Measurements from ENCODE around the gene IKBIP. TPM values are rescaled to one million over a fixed set of nuclear protein-coding genes. Genes with fewer than 3 reads are reported as not detected.
"Not testable (repeated sequence)": the region's sequence is repeated elsewhere in the genome, so short reads cannot be mapped to it uniquely, and the experiment has no call there.

The IKBIP gene
- total and polyA plus RNA-seq, 8 donors: 1.4 to 8.0 (median 4.2) TPM

DNA sequence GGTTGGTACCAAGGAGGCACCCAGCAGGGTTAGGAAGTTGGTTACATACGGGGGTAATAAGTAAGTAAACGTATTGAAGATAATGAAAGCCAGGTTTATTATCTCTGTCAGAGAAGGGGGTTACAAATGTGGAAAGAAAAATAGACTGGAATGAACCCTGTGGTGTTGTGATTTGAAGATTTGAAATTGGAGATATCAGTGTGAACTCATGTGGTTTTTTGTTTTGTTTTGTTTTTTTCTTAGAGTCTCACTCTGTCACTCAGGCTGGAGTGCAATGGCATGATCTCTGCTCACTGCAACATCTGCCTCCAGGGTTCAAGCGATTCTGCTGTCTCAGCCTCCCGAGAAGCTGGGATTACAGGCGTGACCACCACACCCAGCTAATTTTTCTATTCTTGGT lies 65.2 kb downstream of the IKBIP start:
- no peaks in the 10 kb centered on the region for H3K36me3 ChIP-seq
- ATAC-seq (no peak), FAIRE-seq (no peak), DNase-seq (no peak)
- H3K9me3 ChIP-seq: no peaks in the 10 kb centered on the region
- H3K27ac ChIP-seq: no peak overlapping the region
- no peak overlapping the region for H3K4me3 ChIP-seq
- H3K4me1 ChIP-seq: no peaks in the 10 kb centered on the region
- TF ChIP-seq, protein P1, sequence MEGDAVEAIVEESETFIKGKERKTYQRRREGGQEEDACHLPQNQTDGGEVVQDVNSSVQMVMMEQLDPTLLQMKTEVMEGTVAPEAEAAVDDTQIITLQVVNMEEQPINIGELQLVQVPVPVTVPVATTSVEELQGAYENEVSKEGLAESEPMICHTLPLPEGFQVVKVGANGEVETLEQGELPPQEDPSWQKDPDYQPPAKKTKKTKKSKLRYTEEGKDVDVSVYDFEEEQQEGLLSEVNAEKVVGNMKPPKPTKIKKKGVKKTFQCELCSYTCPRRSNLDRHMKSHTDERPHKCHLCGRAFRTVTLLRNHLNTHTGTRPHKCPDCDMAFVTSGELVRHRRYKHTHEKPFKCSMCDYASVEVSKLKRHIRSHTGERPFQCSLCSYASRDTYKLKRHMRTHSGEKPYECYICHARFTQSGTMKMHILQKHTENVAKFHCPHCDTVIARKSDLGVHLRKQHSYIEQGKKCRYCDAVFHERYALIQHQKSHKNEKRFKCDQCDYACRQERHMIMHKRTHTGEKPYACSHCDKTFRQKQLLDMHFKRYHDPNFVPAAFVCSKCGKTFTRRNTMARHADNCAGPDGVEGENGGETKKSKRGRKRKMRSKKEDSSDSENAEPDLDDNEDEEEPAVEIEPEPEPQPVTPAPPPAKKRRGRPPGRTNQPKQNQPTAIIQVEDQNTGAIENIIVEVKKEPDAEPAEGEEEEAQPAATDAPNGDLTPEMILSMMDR (IDR thresholded peaks at IDR 0.05): no peak
- H3K27me3 ChIP-seq: no peaks in the 10 kb centered on the region
- intact Hi-C loops (cut with DNase I): loop anchor here in 1 of 3 donors (10.0 kb wide), 1 partner anchor 425 kb away; no protein-coding TSS in a partner anchor
- 69% methylated on average over 5 of the region's 5 CpGs for WGBS, 2 donors

DNA sequence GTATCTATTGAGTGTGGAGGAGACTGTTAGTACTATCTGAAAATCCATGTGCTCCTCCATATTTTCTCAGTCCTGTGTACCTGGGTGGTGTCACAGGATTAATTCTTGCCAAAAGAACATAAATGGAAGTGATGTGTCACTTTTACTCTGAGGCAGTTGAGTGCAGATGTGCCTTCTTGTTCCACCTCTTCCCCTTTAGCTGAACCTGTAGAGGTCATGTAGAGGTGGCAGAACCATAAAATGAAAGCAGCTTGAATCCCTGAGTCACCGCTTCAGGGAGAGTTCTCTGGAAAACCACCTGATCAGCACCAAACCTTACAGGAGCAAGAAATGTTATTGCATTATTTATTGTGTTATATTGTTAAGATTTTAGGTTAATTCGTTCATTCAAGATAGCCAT lies 65.8 kb downstream of the IKBIP start:
- no peak for FAIRE-seq
- 77 to 84% methylated on average over 2 of the region's 2 CpGs for WGBS, 2 donors
- intact Hi-C loops (cut with DNase I): loop anchor here in 1 of 3 donors (10.0 kb wide), 1 partner anchor 426 kb away; no protein-coding TSS in a partner anchor
- Histone ChIP-seq H3K4me3 (no peak overlapping the region), H3K27ac (no peak overlapping the region), H3K4me1 (no peaks in the 10 kb centered on the region), H3K9me3 (no peaks in the 10 kb centered on the region), H3K36me3 (no peaks in the 10 kb centered on the region), H3K27me3 (no peaks in the 10 kb centered on the region)
- ATAC-seq: no peak
- TF ChIP-seq, protein P1 (IDR thresholded peaks at IDR 0.05): no peak
- no peak for DNase-seq

DNA sequence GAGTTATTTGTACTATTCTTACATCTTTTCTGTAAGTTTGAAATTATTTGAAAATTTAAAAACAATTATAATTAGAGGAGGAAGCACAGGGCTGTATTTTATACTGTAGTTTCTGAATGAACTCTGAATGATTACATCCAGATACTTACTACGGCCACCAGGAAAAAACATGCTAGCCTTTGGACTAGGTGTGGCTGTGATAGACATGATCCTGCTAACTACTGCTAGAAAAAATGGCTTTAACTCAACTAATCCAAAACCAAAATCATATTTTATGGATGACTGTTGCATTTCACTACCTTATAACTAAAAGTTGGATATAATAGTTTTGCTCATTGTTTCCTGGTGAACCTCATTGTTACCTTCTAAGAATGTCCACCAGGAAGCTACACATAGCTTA lies 66.2 kb downstream of the IKBIP start:
- intact Hi-C loops (cut with DNase I): loop anchor here in 1 of 3 donors (10.0 kb wide), 1 partner anchor 426 kb away; no protein-coding TSS in a partner anchor
- no peak overlapping the region for H3K4me3 ChIP-seq
- DNase-seq (no peak), FAIRE-seq (peak; percentile 41), ATAC-seq (no peak)
- TF ChIP-seq, protein P1 (IDR thresholded peaks at IDR 0.05): no peak
- H3K27me3 ChIP-seq: no peaks in the 10 kb centered on the region
- H3K36me3 ChIP-seq: no peaks in the 10 kb centered on the region
- no peaks in the 10 kb centered on the region for H3K9me3 ChIP-seq
- H3K4me1 ChIP-seq: no peaks in the 10 kb centered on the region
- WGBS, 2 donors: 73 to 88% methylated on average over 1 of the region's 1 CpG
- no peak overlapping the region for H3K27ac ChIP-seq

DNA sequence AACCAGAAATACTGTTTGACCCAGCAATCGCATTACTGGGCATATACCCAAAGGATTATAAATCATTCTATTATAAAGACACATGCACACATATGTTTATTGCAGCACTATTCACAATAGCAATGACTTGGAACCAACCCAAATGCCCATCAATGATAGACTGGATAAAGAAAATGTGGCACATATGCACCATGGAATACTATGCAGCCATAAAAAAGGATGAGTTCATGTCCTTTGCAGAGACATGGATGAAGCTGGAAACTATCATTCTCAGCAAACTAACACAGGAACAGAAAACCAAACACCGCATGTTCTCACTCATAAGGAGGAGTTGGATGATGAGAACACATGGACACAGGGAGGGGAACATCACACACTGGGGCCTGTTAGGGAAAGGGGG lies 67.8 kb downstream of the IKBIP start:
- H3K4me1 ChIP-seq, H3K36me3 ChIP-seq, ATAC-seq, H3K4me3 ChIP-seq, H3K27ac ChIP-seq, DNase-seq, H3K27me3 ChIP-seq, H3K9me3 ChIP-seq, FAIRE-seq: not testable (repeated sequence)
- WGBS, 2 donors: 79 to 86% methylated on average over 2 of the region's 2 CpGs
- intact Hi-C loops (cut with DNase I): loop anchor here in 1 of 3 donors (10.0 kb wide), 1 partner anchor 428 kb away; no protein-coding TSS in a partner anchor

DNA sequence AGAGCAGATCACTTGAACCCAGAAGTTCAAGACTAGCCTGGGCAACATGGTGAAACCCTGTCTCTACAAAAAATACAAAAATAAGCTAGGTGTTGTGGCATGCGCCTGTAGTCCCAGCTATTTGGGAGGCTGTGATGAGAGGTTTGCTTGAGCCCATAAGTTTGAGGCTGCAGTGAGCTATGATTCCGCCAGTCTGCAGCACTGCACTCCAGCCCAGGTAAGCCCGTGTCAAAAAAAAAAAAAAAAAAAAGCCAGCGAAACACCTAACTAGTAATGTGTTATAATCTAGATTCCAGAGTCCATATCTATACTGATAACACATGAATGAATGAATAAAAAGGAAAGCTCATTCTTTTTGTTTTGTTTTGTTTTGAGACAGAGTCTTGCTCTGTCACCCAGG lies 69.6 kb downstream of the IKBIP start:
- no peak overlapping the region for H3K27ac ChIP-seq
- 68 to 85% methylated on average over 4 of the region's 4 CpGs for WGBS, 2 donors
- H3K9me3 ChIP-seq: no peaks in the 10 kb centered on the region
- no peaks in the 10 kb centered on the region for H3K36me3 ChIP-seq
- no peaks in the 10 kb centered on the region for H3K4me1 ChIP-seq
- no peak overlapping the region for H3K4me3 ChIP-seq
- no peaks in the 10 kb centered on the region for H3K27me3 ChIP-seq
- no peak for DNase-seq
- TF ChIP-seq, protein P1 (IDR thresholded peaks at IDR 0.05): no peak
- no peak for FAIRE-seq
- ATAC-seq: peak in 1 of 4 donors; percentile 25
- intact Hi-C loops (cut with DNase I): loop anchor here in 1 of 3 donors (10.0 kb wide), 1 partner anchor 430 kb away; no protein-coding TSS in a partner anchor

Other genes starting within 250 kb of the IKBIP start
- gene TMPO, start 129.2 kb downstream of the IKBIP start, total RNA-seq: 10 to 100 TPM; 26.7 to 49.2 (median 32.9) TPM
- 10 to 100 TPM; 13.7 to 17.8 TPM for gene TMPO, start 129.2 kb downstream of the IKBIP start, polyA plus RNA-seq
- 100 to 1,000 TPM; 204 to 343 (median 254) TPM for gene SLC25A3, start 51.1 kb downstream of the IKBIP start, total RNA-seq
- gene SLC25A3, start 51.1 kb downstream of the IKBIP start, polyA plus RNA-seq: 100 to 1,000 TPM; 133 to 223 TPM
- gene APAF1, start 502 bp upstream of the IKBIP start, total RNA-seq: 10 to 100 TPM in 1 of 6 donors, 1 to 10 TPM in 5; 2.7 to 14.0 (median 5.7) TPM
- 1 to 10 TPM; 3.5 to 6.6 TPM for gene APAF1, start 502 bp upstream of the IKBIP start, polyA plus RNA-seq

Data from pancreas (tissue), 10 donors.